K562 (cell line): ENCODE results near the gene NIPBL. TPM values are rescaled to one million over a fixed set of nuclear protein-coding genes. Genes with fewer than 3 reads are reported as not detected.

ENCODE experiments used
- JUND ChIP-seq, 2 experiments: IDR thresholded peaks; 2 replicates in 1 of 2; 3 replicates in 1 of 2; pipeline ENCODE4 v1.6.1; 2011; ENCODE audit warnings: borderline replicate concordance in 2 of 2, low read depth in 2 of 2, low read length in 2 of 2, improper control_type of control experiment in 1 of 2, missing biosample characterization in 1 of 2, missing genetic modification characterization in 1 of 2, missing genetic modification reagents in 1 of 2
- PHF20 ChIP-seq: fragments of 450-650 bp; IDR thresholded peaks from 2 replicates; pipeline ENCODE4 v1.6.1; 2018; ENCODE audit not compliant: partially characterized antibody
- TARDBP ChIP-seq: fragments of 450-650 bp; IDR thresholded peaks from 2 replicates; pipeline ENCODE4 v1.6.1; 2016
- ZBTB49 ChIP-seq: sonication (generic); formaldehyde crosslinking; IDR thresholded peaks from 2 replicates; pipeline ENCODE4 v1.8.0; 2022; ENCODE audit warnings: missing genetic modification reagents, mild to moderate bottlenecking, borderline replicate concordance
- ZNF224 ChIP-seq: sonication (generic); formaldehyde crosslinking; IDR thresholded peaks from 2 replicates; pipeline ENCODE4 v1.8.0; 2022; ENCODE audit warnings: mild to moderate bottlenecking, missing genetic modification reagents
- ZNF740 ChIP-seq, 3 experiments: fragments of 200-800 bp in 1 of 3; sonication (Bioruptor generic) in 1 of 3; sonication (generic) in 1 of 3; formaldehyde crosslinking in 1 of 3; IDR thresholded peaks; 2 replicates each; pipeline versions ENCODE4 v1.6.1 to v1.8.0; 2016 to 2022; ENCODE audit warnings: mild to moderate bottlenecking in 2 of 3, missing compliant biosample characterization in 2 of 3, missing genetic modification characterization in 2 of 3, missing genetic modification reagents in 1 of 3
- polyA plus RNA-seq, 8 experiments: library from polyadenylated mRNA; depleted of rRNA in 4 of 8; stranded (reverse) in 5 of 8; unstranded in 3 of 8; fragments of >200 nt; fragmentation: Nextera tagmentation in 2 of 8; fragmentation: Illumina TruSeq in 1 of 8; extraction: Ambion mirVana in 2 of 8; extraction: Trizol in 1 of 8; gene quantifications; 2 replicates each; pipeline versions ENCODE4 v1.2.1 to v1.2.3, GENCODE V29; 2011 to 2014; ENCODE audit warnings: inconsistent platforms in 1 of 8, missing spikeins in 1 of 8
- total RNA-seq, 7 experiments: library from RNA; depleted of rRNA in 6 of 7; stranded (reverse); fragments of >200 nt in 6 of 7; fragmentation: Illumina TruSeq in 2 of 7; extraction: Trizol in 2 of 7; gene quantifications; 2 replicates each; pipeline versions ENCODE4 v1.2.1 to v1.2.3, GENCODE V29; 2011 to 2021; ENCODE audit warnings: low replicate concordance in 1 of 7

Gene NIPBL
- total and polyA plus RNA-seq, 9 of the 15 experiments (the other 6 are each of a cell fraction or from before 2014, with no cell fraction given), result 12.9 to 56.7 (median 38.9) TPM

- TF ChIP-seq ZBTB49, result no peak
- TF ChIP-seq TARDBP, result no peak
- no peak for TF ChIP-seq PHF20
- no peak for TF ChIP-seq ZNF740 (CRISPR knock-in tag; IDR thresholded peaks at IDR 0.05)
- TF ChIP-seq ZNF740 (tag; IDR thresholded peaks at IDR 0.05), result no peak
- no peak for TF ChIP-seq ZNF224 (CRISPR knock-in tag)
- no peak for TF ChIP-seq JUND (IDR thresholded peaks at IDR 0.05; ENCODE audit: borderline replicate concordance, low read depth, low read length)
- no peak for TF ChIP-seq JUND (tag; IDR thresholded peaks at IDR 0.05; ENCODE audit: borderline replicate concordance, low read depth, low read length)
These were observed 195.5 kb downstream of the NIPBL start (continued) for GRCh38 chr5:37071901-37072581.
